Omental fat pad (tissue), 4 donors: ENCODE results near the gene TMEM86A. TPM values are rescaled to one million over a fixed set of nuclear protein-coding genes. Genes with fewer than 3 reads are reported as not detected.

ENCODE experiments used
- ATAC-seq: fragments of 150-250 bp; one replicate; pipeline ENCODE4 v1.9.1; 2016; ENCODE audit warnings: mild to moderate bottlenecking, moderate library complexity; ENCODE audit not compliant: low FRiP score
- DNase-seq: peaks from one replicate; pipeline ENCODE4 v3.0.0-alpha.2; 2019; ENCODE audit warnings: low spot score
- CTCF ChIP-seq, 3 donors: fragments of 450-650 bp; IDR thresholded peaks; one replicate each; pipeline ENCODE4 v1.5.1; 2016 to 2017; ENCODE audit warnings: antibody characterized with exemption in 3 of 3, mild to moderate bottlenecking in 3 of 3, moderate library complexity in 2 of 3
- total RNA-seq, 4 donors: library from RNA; depleted of rRNA; stranded (reverse); fragments of >200 nt; gene quantifications; one replicate each; pipeline ENCODE4 v1.1.0, GENCODE V29; 2016

The TMEM86A gene
- total RNA-seq, 4 donors from 2014 or later = 3.4 to 8.3 (median 5.8) TPM

GRCh38 chr11:18707811-18708340 lies 9.3 kb downstream of the TMEM86A start:
- ATAC-seq (no peak), DNase-seq (no peak)
- no peak for TF ChIP-seq CTCF (IDR thresholded peaks at IDR 0.05)

GRCh38 chr11:18709414-18709813 lies 10.8 kb downstream of the TMEM86A start:
- no peak for TF ChIP-seq CTCF (IDR thresholded peaks at IDR 0.05)
- no peak for DNase-seq
- ATAC-seq = no peak

GRCh38 chr11:18710545-18710944 lies 12.0 kb downstream of the TMEM86A start:
- no peak for ATAC-seq
- TF ChIP-seq CTCF (IDR thresholded peaks at IDR 0.05) = no peak
- DNase-seq = no peak

- no peak for TF ChIP-seq CTCF (IDR thresholded peaks at IDR 0.05)
- DNase-seq (no peak), ATAC-seq (no peak)
These were observed 15.3 kb downstream of the TMEM86A start for GRCh38 chr11:18713646-18714442.

- ATAC-seq (no peak), DNase-seq (no peak)
- no peak for TF ChIP-seq CTCF (IDR thresholded peaks at IDR 0.05)
These were observed 15.8 kb downstream of the TMEM86A start for GRCh38 chr11:18714443-18714780.

GRCh38 chr11:18715476-18715875 lies 16.9 kb downstream of the TMEM86A start:
- DNase-seq = no peak
- TF ChIP-seq CTCF (IDR thresholded peaks at IDR 0.05) = no peak
- ATAC-seq = no peak
